Body of pancreas (tissue), 4 donors: ENCODE data around the gene TLCD2.

Experiments used
- POLR2A ChIP-seq, 3 donors: fragments of 450-650 bp; IDR thresholded peaks; one replicate each; pipeline ENCODE4 v1.6.1; 2016; ENCODE audit warnings: antibody characterized with exemption in 3 of 3, mild to moderate bottlenecking in 2 of 3
- TF ChIP-seq, protein P1 (sequence below), 7 experiments: fragments of 450-650 bp in 4 of 7; fragments of 200-600 bp in 3 of 7; sonication (generic) in 3 of 7; IDR thresholded peaks; one replicate each; pipeline ENCODE4 v1.5.1; 2016 to 2019; ENCODE audit warnings: antibody characterized with exemption in 7 of 7

DNA sequence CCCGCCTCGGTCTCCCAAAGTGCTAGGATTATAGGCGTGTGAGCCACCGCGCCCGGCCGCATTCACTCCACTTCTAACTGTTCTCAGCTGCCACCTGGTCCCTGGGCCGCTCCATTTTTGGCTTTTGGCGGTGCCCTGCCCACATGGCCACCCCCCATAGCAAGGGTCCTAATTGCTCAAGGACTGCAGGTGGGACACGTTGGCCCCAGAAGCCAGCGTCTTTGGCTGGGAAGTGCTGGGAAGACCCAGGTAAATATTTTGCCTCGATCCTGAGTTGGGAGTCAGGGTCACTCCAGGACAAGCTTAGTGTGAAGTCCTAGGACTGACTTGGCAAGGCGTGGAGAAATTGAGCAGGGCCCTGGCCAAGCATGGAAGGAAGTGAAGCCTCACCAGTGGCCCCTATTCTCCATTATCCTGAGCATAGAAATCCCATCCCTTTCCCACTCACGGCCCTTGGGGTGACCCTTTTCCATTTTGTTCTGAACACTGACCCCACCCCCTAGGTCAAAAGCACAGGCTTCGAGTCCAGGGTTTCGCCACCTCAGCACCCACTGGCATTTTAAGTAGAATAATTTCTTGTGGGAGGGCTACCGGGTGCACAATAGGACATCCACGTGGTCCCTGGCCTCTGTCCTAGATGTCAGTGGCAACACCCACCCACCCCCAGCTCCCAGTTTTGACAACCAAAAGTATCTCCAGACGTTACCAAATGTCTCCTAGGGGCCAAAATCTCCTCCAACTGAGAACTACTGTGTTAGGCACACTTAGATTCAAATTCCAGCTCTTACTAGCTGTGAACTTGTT, 8.4 kb upstream of the TLCD2 start:
- TF ChIP-seq, protein P1, sequence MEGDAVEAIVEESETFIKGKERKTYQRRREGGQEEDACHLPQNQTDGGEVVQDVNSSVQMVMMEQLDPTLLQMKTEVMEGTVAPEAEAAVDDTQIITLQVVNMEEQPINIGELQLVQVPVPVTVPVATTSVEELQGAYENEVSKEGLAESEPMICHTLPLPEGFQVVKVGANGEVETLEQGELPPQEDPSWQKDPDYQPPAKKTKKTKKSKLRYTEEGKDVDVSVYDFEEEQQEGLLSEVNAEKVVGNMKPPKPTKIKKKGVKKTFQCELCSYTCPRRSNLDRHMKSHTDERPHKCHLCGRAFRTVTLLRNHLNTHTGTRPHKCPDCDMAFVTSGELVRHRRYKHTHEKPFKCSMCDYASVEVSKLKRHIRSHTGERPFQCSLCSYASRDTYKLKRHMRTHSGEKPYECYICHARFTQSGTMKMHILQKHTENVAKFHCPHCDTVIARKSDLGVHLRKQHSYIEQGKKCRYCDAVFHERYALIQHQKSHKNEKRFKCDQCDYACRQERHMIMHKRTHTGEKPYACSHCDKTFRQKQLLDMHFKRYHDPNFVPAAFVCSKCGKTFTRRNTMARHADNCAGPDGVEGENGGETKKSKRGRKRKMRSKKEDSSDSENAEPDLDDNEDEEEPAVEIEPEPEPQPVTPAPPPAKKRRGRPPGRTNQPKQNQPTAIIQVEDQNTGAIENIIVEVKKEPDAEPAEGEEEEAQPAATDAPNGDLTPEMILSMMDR (IDR thresholded peaks at IDR 0.05): no peak
- TF ChIP-seq POLR2A (IDR thresholded peaks at IDR 0.05): no peak
